ENCODE results near the gene NOTUM.

DNA sequence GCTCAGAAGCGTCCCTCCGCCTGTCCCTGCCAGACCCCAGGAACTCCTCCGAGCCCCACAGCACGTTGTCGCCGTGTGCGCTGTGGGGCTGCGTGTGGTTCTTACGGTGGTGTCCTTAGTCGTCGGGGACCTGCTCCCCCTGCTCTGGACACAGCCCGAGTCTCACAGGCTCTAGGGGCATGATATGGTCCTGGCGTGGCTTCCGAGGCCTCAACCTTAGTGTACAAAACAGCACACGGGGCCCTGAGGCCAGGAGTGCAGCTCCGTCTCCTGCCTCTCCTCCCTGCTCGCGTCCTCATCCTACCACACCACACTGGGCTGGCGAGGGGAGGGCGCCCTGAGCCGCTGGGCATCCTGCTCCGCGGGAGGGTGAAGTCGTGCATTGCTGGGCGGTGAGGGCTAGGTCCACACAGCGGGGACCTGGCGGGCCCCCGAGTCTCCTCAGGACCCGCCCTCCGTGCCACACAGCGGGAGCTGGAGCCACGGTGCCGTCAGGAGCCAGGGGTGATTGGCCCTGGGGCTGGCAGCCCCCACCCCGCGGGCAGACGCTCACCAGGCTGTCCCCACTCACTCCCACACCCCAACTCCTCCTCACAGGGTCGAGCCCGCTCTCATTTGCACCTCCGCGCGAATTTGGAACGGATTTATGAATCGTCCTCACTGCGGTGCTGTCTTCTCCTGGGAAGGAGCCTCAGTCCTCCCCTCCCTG, 32.3 kb downstream of the NOTUM start:
- TF ChIP-seq, protein P1, sequence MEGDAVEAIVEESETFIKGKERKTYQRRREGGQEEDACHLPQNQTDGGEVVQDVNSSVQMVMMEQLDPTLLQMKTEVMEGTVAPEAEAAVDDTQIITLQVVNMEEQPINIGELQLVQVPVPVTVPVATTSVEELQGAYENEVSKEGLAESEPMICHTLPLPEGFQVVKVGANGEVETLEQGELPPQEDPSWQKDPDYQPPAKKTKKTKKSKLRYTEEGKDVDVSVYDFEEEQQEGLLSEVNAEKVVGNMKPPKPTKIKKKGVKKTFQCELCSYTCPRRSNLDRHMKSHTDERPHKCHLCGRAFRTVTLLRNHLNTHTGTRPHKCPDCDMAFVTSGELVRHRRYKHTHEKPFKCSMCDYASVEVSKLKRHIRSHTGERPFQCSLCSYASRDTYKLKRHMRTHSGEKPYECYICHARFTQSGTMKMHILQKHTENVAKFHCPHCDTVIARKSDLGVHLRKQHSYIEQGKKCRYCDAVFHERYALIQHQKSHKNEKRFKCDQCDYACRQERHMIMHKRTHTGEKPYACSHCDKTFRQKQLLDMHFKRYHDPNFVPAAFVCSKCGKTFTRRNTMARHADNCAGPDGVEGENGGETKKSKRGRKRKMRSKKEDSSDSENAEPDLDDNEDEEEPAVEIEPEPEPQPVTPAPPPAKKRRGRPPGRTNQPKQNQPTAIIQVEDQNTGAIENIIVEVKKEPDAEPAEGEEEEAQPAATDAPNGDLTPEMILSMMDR (conservative IDR thresholded peaks at IDR 0.05 in 1 of 2, IDR thresholded peaks at IDR 0.05 in 1 of 2; ENCODE audit: low read depth in 1 of 2, low read length in 2 of 2): no peak
- no peak for TF ChIP-seq EZH2 (IDR thresholded peaks at IDR 0.05; ENCODE audit: low read length, missing control alignments)
